Ovary (tissue), 3 donors: Measurements from ENCODE around the gene GRM8.

Experiments
- CTCF ChIP-seq, 3 donors: fragments of 450-650 bp in 2 of 3; fragments of 200-600 bp in 1 of 3; IDR thresholded peaks; one replicate each; pipeline versions ENCODE4 v1.5.1 to v1.8.0; 2016 to 2022; ENCODE audit warnings: antibody characterized with exemption in 3 of 3, mild to moderate bottlenecking in 1 of 3
- EP300 ChIP-seq: sonication (generic); formaldehyde crosslinking; IDR thresholded peaks from one replicate; pipeline ENCODE4 v1.6.1; 2017; ENCODE audit warnings: antibody characterized with exemption
- POLR2A ChIP-seq: fragments of 450-650 bp; IDR thresholded peaks from one replicate; pipeline ENCODE4 v1.6.1; 2017; ENCODE audit warnings: antibody characterized with exemption, mild to moderate bottlenecking, moderate library complexity
- donor health status: DM: no; HTN: no; CAD: no.

DNA sequence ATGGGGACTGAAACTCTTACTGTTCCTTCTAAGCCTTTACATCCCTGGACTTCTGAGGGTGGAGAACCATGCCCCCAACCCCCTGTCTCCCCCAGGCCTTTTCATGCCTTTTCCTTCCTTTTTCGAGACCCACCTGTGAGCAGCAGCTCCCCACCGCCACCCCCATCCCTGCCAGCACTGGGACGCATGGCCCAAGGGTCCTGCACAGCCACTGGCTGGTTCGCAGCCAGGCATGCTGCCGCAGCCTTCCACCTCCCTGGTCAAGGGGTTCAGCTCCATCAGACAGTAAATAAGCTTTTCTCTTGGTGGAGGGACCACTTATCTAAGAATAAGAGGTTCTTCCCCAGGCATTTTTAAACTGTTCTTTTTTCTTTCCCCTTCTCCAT lies 584.4 kb downstream of the GRM8 start:
- TF ChIP-seq CTCF (IDR thresholded peaks at IDR 0.05) (no peak), EP300 (no peak), POLR2A (no peak)
